GM12875 (cell line): Measurements from ENCODE around the gene DSPP.

ENCODE experiments used
- H3K4me3 ChIP-seq: one replicate; pipeline ENCODE4 v1.5.1; 2011; ENCODE audit warnings: low read depth, low read length, control low read depth
- TF ChIP-seq, protein P1 (sequence below): IDR thresholded peaks from 2 replicates; pipeline ENCODE4 v1.5.1; 2011; ENCODE audit warnings: low read depth, mild to moderate bottlenecking, control low read depth, inconsistent platforms, low read length, moderate library complexity, borderline replicate concordance; ENCODE audit not compliant: insufficient read depth

DSPP gene

DNA sequence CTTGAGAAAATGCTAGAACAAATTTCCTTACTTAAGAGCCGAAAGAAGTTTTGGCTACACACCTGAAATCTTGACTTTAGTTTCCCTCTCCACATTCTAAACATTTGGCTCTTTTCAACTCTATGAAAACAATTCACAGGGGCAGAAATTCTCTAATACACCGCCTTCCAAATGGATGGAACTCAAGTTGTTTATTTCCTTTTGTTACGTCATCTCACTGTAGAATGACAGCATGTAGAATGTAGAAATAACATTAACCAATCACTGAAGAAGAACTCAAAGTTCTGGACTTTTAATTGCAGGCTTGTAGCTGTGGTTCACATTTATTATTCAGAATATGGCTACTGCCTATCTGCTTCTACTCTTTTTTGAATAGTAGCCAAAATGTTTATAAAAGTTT, 43.6 kb downstream of the DSPP start:
- no peak overlapping the region for H3K4me3 ChIP-seq
- TF ChIP-seq, protein P1, sequence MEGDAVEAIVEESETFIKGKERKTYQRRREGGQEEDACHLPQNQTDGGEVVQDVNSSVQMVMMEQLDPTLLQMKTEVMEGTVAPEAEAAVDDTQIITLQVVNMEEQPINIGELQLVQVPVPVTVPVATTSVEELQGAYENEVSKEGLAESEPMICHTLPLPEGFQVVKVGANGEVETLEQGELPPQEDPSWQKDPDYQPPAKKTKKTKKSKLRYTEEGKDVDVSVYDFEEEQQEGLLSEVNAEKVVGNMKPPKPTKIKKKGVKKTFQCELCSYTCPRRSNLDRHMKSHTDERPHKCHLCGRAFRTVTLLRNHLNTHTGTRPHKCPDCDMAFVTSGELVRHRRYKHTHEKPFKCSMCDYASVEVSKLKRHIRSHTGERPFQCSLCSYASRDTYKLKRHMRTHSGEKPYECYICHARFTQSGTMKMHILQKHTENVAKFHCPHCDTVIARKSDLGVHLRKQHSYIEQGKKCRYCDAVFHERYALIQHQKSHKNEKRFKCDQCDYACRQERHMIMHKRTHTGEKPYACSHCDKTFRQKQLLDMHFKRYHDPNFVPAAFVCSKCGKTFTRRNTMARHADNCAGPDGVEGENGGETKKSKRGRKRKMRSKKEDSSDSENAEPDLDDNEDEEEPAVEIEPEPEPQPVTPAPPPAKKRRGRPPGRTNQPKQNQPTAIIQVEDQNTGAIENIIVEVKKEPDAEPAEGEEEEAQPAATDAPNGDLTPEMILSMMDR, result no peak

DNA sequence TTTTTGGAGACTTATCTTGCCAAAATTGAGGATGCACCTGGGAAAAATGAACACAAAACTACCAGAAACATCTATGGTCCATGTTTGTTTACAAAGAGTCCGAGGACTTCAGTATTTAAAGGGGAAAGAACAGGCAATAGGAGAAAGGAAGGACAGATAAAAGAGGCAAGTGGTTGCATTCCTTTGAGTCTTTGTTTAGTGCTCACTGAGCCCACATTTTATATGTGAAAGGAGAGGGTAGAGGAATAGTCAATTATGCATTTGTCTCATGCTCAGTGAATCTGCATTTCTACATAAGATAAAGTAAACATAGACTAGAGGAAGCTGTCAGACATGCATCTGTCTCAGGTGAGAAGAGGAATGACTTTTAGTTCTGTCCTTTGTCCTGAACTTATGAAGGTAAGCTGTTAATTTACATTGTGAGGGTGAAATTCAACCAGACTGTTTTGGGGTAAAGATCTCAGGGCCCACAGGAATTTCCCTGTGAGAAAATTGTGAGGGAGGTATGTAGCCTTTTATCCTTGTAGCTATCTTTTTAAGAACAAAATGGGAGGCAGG, 46.2 kb downstream of the DSPP start:
- TF ChIP-seq, protein P1, result no peak
- H3K4me3 ChIP-seq, result no peak overlapping the region

DNA sequence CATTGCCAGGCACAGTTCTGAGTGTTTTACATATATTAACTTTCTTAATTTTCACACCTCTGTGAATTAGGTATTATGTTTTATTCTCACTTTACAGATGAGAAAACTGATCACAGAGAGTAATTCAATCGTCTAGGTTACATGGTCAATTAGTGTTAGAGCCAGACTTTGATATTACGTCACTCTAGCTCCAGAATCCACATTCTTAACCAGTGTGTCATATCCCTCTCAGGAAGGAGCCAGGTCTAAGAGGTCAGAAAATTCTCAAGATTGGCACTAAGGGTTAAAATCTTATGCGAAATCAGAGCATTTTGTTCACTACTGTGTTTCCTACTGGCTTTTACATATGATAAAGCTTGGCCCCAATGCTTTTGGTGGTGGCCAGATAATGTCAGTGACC, 49.2 kb downstream of the DSPP start:
- TF ChIP-seq, protein P1, result no peak

DNA sequence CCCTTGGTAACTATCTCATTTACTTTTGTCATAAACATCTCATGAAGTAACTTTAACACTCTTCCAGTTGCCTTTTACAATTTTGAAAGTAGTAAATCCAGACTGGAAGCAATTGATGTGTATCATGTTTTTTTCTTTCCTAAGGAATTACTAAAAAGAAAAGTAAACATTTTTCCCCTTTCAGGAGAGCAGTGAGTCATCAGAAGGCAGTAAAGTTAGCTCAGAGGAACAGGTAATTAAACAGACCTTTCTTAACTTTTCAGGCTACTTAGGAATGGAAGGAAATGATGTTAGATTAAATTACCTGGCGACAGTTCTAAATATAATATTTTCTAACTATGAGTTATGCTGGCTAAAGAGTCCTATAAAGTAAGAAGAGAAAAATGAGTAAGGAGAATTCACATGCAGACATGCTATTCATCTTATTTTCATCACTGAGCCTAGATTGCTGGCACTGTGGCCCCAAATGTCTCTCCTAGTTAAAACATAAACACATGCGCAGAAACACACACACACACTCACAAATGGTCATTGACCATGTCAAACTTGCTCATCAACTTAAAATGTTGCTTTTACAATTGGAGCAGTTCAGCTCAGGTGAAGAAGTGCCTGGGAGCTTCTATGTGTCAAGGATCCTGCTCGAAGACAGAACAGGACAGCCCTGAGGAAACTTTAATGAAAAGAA, 51.1 kb downstream of the DSPP start:
- TF ChIP-seq, protein P1, result no peak
- no peak overlapping the region for H3K4me3 ChIP-seq

More for the DNA sequence above, 49.2 kb downstream of the DSPP start:
- no peak overlapping the region for H3K4me3 ChIP-seq

DNA sequence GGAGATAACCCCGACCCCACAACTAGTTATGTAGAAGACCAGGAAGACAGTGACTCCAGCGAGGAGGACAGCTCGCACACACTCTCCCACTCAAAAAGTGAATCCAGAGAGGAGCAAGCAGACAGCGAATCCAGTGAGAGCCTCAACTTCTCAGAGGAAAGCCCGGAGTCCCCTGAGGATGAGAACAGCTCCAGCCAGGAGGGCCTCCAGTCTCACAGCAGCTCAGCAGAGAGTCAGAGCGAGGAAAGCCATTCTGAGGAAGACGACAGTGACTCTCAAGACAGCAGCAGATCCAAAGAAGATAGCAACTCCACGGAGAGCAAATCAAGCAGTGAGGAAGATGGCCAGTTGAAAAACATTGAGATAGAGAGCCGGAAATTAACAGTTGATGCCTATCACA, 54.5 kb downstream of the DSPP start:
- no peak overlapping the region for H3K4me3 ChIP-seq
- TF ChIP-seq, protein P1, result no peak
